Neutrophil (primary cell): ENCODE data around the gene CAMTA1.

Experiments
- H3K27ac ChIP-seq: fragments of 200-600 bp; sonication (generic); 2 replicates; pipeline ENCODE4 v1.5.1; 2016; ENCODE audit warnings: mild to moderate bottlenecking, moderate library complexity
- H3K27me3 ChIP-seq: fragments of 200-600 bp; sonication (generic); 2 replicates; pipeline ENCODE4 v1.6.0; 2016; ENCODE audit warnings: mild to moderate bottlenecking
- H3K36me3 ChIP-seq: fragments of 200-600 bp; sonication (generic); 2 replicates; pipeline ENCODE4 v1.5.1; 2017
- H3K4me1 ChIP-seq, 2 experiments: fragments of 200-600 bp in 1 of 2; sonication (generic) in 1 of 2; 1 replicate in 1 of 2; 2 replicates in 1 of 2; pipeline versions ENCODE4 v1.5.1 to v1.6.1; 2013 to 2016; ENCODE audit warnings: low read depth in 1 of 2, low read length in 1 of 2, mild to moderate bottlenecking in 1 of 2, moderate library complexity in 1 of 2; ENCODE audit not compliant: control insufficient read depth in 1 of 2, insufficient read depth in 1 of 2
- H3K4me3 ChIP-seq, 2 experiments: fragments of 200-600 bp in 1 of 2; sonication (generic) in 1 of 2; 1 replicate in 1 of 2; 2 replicates in 1 of 2; pipeline ENCODE4 v1.5.1; 2013 to 2016; ENCODE audit warnings: low read depth in 1 of 2, low read length in 1 of 2, mild to moderate bottlenecking in 1 of 2, moderate library complexity in 1 of 2
- H3K9me3 ChIP-seq: fragments of 200-600 bp; sonication (generic); 2 replicates; pipeline ENCODE4 v1.5.1; 2016
- CTCF ChIP-seq: fragments of 200-600 bp; sonication (generic); IDR thresholded peaks from 2 replicates; pipeline ENCODE4 v1.5.1; 2016; ENCODE audit warnings: antibody characterized with exemption

CAMTA1 gene

GRCh38 chr1:6823793-6824192 is 38.5 kb downstream of the CAMTA1 start:
- Histone ChIP-seq H3K4me1 (no peaks in the 10 kb centered on the region), H3K27ac (no peak overlapping the region), H3K27me3 (no peaks in the 10 kb centered on the region), H3K4me3 (no peak overlapping the region), H3K9me3 (no peaks in the 10 kb centered on the region), H3K36me3 (no peaks in the 10 kb centered on the region)
- TF ChIP-seq CTCF = no peak

GRCh38 chr1:6824665-6825368 is 39.6 kb downstream of the CAMTA1 start:
- no peaks in the 10 kb centered on the region for H3K36me3 ChIP-seq
- no peak overlapping the region for H3K27ac ChIP-seq
- no peak for TF ChIP-seq CTCF
- no peak overlapping the region for H3K4me3 ChIP-seq
- no peaks in the 10 kb centered on the region for H3K9me3 ChIP-seq
- no peaks in the 10 kb centered on the region for H3K27me3 ChIP-seq
- H3K4me1 ChIP-seq = no peaks in the 10 kb centered on the region

GRCh38 chr1:6825828-6826227 is 40.6 kb downstream of the CAMTA1 start:
- TF ChIP-seq CTCF = no peak
- H3K4me3 ChIP-seq = no peak overlapping the region
- no peaks in the 10 kb centered on the region for H3K9me3 ChIP-seq
- H3K27me3 ChIP-seq = no peaks in the 10 kb centered on the region
- no peak overlapping the region for H3K27ac ChIP-seq
- no peaks in the 10 kb centered on the region for H3K4me1 ChIP-seq
- no peaks in the 10 kb centered on the region for H3K36me3 ChIP-seq

GRCh38 chr1:6827079-6827478 is 41.8 kb downstream of the CAMTA1 start:
- H3K27me3 ChIP-seq = no peaks in the 10 kb centered on the region
- H3K4me1 ChIP-seq = no peaks in the 10 kb centered on the region
- no peak overlapping the region for H3K27ac ChIP-seq
- no peaks in the 10 kb centered on the region for H3K9me3 ChIP-seq
- H3K4me3 ChIP-seq = no peak overlapping the region
- TF ChIP-seq CTCF = no peak
- H3K36me3 ChIP-seq = no peaks in the 10 kb centered on the region

- TF ChIP-seq CTCF = no peak
- H3K27me3 ChIP-seq = no peaks in the 10 kb centered on the region
- no peaks in the 10 kb centered on the region for H3K9me3 ChIP-seq
- no peaks in the 10 kb centered on the region for H3K36me3 ChIP-seq
- no peak overlapping the region for H3K27ac ChIP-seq
- H3K4me1 ChIP-seq = no peaks in the 10 kb centered on the region
- no peak overlapping the region for H3K4me3 ChIP-seq
Observed at GRCh38 chr1:6827630-6828165, 42.4 kb downstream of the CAMTA1 start.
